ENCODE data around the gene OPCML.
"Not testable (repeated sequence)": the region's sequence is repeated elsewhere in the genome, so short reads cannot be mapped to it uniquely, and the experiment has no call there.

OPCML gene

DNA sequence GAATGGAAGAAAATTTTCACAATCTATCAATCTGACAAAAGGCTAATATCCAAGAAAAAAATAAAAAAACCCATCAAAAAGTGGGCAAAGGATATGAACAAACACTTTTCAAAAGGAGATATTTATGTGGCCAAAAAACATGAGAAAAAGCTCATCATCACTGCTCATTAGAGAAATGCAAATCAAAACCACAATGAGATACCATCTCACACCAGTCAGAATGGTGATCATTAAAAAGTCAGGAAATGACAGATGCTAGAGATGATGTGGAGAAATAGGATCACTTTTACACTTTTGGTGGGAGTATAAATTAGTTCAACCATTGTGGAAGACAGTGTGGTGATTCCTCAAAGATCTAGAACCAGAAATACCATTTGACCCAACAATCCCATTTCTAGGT, 1162.2 kb downstream of the OPCML start:
- DNase-seq, result not testable (repeated sequence)

DNA sequence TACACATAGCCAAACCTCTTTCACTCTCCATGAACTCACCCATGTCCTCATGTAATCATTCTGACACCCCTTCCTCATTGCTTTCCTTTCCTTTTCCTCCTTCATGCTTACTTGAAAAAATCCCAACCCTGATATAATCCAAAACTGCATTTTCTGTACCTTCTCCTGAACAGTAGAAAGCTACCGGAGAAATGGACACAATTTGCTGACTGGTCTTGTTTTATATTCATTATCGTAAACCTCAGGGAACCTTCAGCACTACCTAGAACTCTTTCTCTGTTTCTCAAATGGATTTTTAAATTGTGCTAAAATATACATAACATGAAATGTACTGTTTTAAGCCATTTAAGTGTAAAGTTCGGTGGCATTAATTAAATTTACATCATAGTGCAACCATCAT, 1165.0 kb downstream of the OPCML start:
- no peak for DNase-seq

DNA sequence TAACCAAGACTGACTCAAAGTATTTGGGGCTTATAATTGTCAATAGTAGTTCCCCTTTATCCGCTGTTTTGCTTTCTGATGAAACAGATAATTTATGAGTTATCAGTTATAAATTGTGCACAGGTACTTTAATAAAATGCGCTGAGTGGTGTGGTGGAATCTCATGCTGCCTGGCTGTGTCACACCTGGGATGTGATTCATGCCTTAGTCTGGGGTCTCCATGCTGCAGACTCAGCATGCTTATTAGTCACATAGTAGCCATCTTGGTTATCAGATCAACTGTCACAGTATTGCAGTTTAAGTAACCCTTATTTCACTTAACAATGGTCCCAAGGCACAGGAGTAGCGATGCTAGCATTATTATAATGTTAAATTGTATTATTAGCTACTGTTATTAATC, 1166.7 kb downstream of the OPCML start:
- DNase-seq, result no peak
